ENCODE measurements around the gene SBDS.

Gene SBDS

DNA sequence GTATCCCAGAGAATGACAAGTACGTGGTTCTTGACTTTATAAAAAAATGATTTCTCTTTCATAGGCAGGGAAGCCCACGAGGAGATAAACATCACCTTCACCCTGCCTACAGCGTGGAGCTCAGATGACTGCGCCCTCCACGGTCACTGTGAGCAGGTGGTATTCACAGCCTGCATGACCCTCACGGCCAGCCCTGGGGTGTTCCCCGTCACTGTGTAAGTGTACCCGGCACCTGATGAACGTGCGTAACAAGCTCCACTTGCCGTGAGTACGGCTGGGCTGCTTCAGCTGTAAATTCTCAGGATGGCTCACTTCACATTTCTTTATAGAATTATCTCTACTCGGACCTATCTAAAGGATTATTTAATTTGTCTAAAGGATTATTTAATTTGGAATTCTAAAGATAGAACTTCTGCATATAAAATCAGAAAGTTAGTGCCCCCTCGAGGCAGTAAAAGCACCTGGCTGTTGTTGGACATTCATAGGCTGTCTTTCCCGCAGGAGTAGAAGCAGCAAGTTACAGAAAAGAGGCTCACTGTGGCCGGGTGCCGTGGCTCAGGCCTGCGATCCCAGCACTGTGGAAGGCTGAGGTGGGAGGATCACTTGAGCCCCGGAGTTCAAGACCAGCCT lies 46.8 kb downstream of the SBDS start:
- in situ Hi-C loops (cut with HindIII; ENCODE audit: low sequenced_read_pairs) = no loop called here

DNA sequence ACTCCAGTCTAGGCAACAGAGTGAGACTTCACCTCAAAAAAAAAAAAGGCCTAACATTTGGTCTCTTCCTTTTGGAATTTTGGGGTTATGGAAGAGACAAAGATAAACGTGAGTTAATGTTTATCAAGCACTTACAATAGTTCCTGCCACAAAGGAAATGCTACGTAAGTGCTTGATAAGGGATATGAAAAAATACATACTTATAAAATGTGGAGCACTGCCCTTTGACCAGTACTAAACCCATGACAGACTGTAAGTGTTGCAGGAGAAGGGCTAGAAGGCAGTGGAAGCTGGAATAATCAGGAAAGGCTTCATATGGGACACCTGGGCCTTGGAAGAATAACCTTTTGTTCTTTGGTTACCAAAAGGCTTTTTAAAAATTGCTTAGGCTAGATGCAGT lies 48.8 kb downstream of the SBDS start:
- in situ Hi-C loops (cut with HindIII; ENCODE audit: low sequenced_read_pairs) = no loop called here

DNA sequence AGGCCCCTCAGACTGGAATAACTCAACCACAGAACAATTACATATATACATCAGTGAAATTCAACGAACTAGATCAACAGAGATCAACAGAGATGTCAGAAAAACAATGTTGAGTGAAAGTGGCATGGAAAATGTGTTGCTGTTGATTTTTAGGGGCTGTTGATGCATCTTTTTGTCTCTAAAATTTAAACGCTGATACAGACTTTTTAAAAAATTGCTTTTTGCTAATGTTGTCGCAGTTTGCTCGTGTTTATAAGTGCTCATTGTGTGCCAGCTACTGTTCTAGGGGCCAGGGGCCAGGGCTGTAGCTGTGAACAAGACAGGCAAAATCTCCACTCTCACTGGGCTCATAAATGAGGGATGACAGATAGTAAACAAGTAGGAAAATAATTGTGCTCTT lies 56.1 kb downstream of the SBDS start:
- in situ Hi-C loops (cut with HindIII; ENCODE audit: low sequenced_read_pairs) = no loop called here

- in situ Hi-C loops (cut with HindIII; ENCODE audit: low sequenced_read_pairs) = no loop called here
Measured at GRCh38 chr7:66937940-66938339, 57.4 kb downstream of the SBDS start.
